A549 (cell line): ENCODE results near the gene JAM3. TPM values are rescaled to one million over a fixed set of nuclear protein-coding genes. Genes with fewer than 3 reads are reported as not detected.

Source experiments
- ATAC-seq, 2 experiments: fragments of 200-7000 bp in 1 of 2; fragments of >200 bp in 1 of 2; cut with Nextera tagmentation in 1 of 2; cut with Tn5 transposase in 1 of 2; 3 replicates each; pipeline versions ENCODE4 v1.8.0 to v1.9.1; 2018 to 2020; ENCODE audit warnings: mild to moderate bottlenecking in 1 of 2, moderate library complexity in 1 of 2
- CTCF ChIA-PET: fragments of 300-600 bp; sonication (Branson Sonifier 250); formaldehyde crosslinking; extraction: SDS; loops from one replicate; lab custom pipeline; 2021; ENCODE audit warnings: antibody characterized with exemption, inconsistent platforms; lab: Yijun Ruan, JAX
- POLR2A ChIA-PET: fragments of 350-600 bp; formaldehyde crosslinking; extraction: SDS; loops from one replicate; lab custom pipeline; 2021; ENCODE audit warnings: antibody characterized with exemption, inconsistent platforms; lab: Yijun Ruan, JAX
- DNase-seq, 2 experiments: peaks; one replicate each; pipeline versions ENCODE4 v3.0.0 to v3.0.0-alpha.2; 2011 to 2016; ENCODE audit warnings: low read depth in 1 of 2, low spot score in 1 of 2
- FAIRE-seq: peaks from 2 replicates; lab custom pipeline; 2011; peaks lifted over from hg19 to GRCh38; lab: Jason Lieb, UNC
- H3K27ac ChIP-seq, 2 experiments: fragments of >200 bp; sonication (Bioruptor Twin); formaldehyde crosslinking; 3 replicates each; pipeline ENCODE4 v1.5.1; 2016 to 2017
- H3K4me1 ChIP-seq: fragments of >200 bp; sonication (Bioruptor Twin); formaldehyde crosslinking; 3 replicates; pipeline ENCODE4 v1.6.1; 2016
- H3K4me2 ChIP-seq: fragments of >200 bp; sonication (Bioruptor Twin); formaldehyde crosslinking; 3 replicates; pipeline ENCODE4 v1.6.1; 2016
- H3K4me3 ChIP-seq: fragments of >200 bp; sonication (Bioruptor Twin); formaldehyde crosslinking; 3 replicates; pipeline ENCODE4 v1.5.1; 2016
- H3K9me3 ChIP-seq: fragments of >200 bp; sonication (Bioruptor Twin); formaldehyde crosslinking; 3 replicates; pipeline ENCODE4 v1.6.1; 2016
- BHLHE40 ChIP-seq: IDR thresholded peaks from 2 replicates; pipeline ENCODE4 v1.6.1; 2012; ENCODE audit warnings: low read depth, low read length, inconsistent platforms
- CBX2 ChIP-seq: fragments of 200-600 bp; sonication (generic); IDR thresholded peaks from 2 replicates; pipeline ENCODE4 v1.6.1; 2016; ENCODE audit warnings: low read depth, mild to moderate bottlenecking, borderline replicate concordance
- CHD4 ChIP-seq: fragments of 200-600 bp; sonication (generic); IDR thresholded peaks from 2 replicates; pipeline ENCODE4 v1.6.1; 2016; ENCODE audit warnings: antibody characterized with exemption, mild to moderate bottlenecking, borderline replicate concordance
- EHF ChIP-seq: fragments of 250-450 bp; sonication (Bioruptor Pico); IDR thresholded peaks from 2 replicates; pipeline ENCODE4 v1.5.0; 2020; ENCODE audit warnings: mild to moderate bottlenecking
- EHMT2 ChIP-seq: fragments of 200-600 bp; sonication (generic); IDR thresholded peaks from 2 replicates; pipeline ENCODE4 v1.6.1; 2016; ENCODE audit warnings: antibody characterized with exemption, low read depth, mild to moderate bottlenecking, moderate library complexity
- EP300 ChIP-seq, 2 experiments: fragments of >200 bp; sonication (Bioruptor Twin); formaldehyde crosslinking; IDR thresholded peaks; 2 replicates in 1 of 2; 3 replicates in 1 of 2; pipeline ENCODE4 v1.6.1; 2016 to 2017
- FOSB ChIP-seq: fragments of 250-450 bp; sonication (Bioruptor Pico); IDR thresholded peaks from 2 replicates; pipeline ENCODE4 v1.5.0; 2020; ENCODE audit warnings: mild to moderate bottlenecking, moderate library complexity
- HEYL ChIP-seq: fragments of 250-450 bp; sonication (Bioruptor Pico); IDR thresholded peaks from 2 replicates; pipeline ENCODE4 v1.8.0; 2021; ENCODE audit warnings: mild to moderate bottlenecking, moderate library complexity
- JUN ChIP-seq, 2 experiments: fragments of >200 bp; sonication (Bioruptor Twin); formaldehyde crosslinking; IDR thresholded peaks; 2 replicates in 1 of 2; 3 replicates in 1 of 2; pipeline ENCODE4 v1.6.1; 2016 to 2017
- JUNB ChIP-seq: fragments of >200 bp; sonication (Bioruptor Twin); formaldehyde crosslinking; IDR thresholded peaks from 2 replicates; pipeline ENCODE4 v1.6.1; 2016
- KDM1A ChIP-seq: fragments of 200-600 bp; sonication (generic); IDR thresholded peaks from 2 replicates; pipeline ENCODE4 v1.6.1; 2016; ENCODE audit warnings: low read depth, mild to moderate bottlenecking
- KDM5A ChIP-seq: fragments of 200-600 bp; sonication (generic); IDR thresholded peaks from 2 replicates; pipeline ENCODE4 v1.6.1; 2016; ENCODE audit warnings: antibody characterized with exemption, mild to moderate bottlenecking
- NFE2L2 ChIP-seq: fragments of 150-350 bp; conservative IDR thresholded peaks from 2 replicates; pipeline ENCODE4 v1.6.1; 2014; ENCODE audit warnings: low read length
- PHF8 ChIP-seq: fragments of 200-600 bp; sonication (generic); IDR thresholded peaks from 2 replicates; pipeline ENCODE4 v1.6.1; 2016; ENCODE audit warnings: low read depth, mild to moderate bottlenecking, antibody characterized with exemption, moderate library complexity, borderline replicate concordance
- RAD21 ChIP-seq, 2 experiments: fragments of >200 bp in 1 of 2; sonication (Bioruptor Twin) in 1 of 2; formaldehyde crosslinking in 1 of 2; IDR thresholded peaks in 1 of 2; conservative IDR thresholded peaks in 1 of 2; 2 replicates in 1 of 2; 3 replicates in 1 of 2; pipeline ENCODE4 v1.6.1; 2012 to 2018; ENCODE audit warnings: inconsistent platforms in 1 of 2
- RARB ChIP-seq: fragments of 250-450 bp; sonication (Bioruptor Pico); IDR thresholded peaks from 2 replicates; pipeline ENCODE4 v1.8.0; 2021; ENCODE audit warnings: mild to moderate bottlenecking, moderate library complexity
- RCOR1 ChIP-seq: fragments of 150-350 bp; IDR thresholded peaks from 2 replicates; pipeline ENCODE4 v1.6.1; 2014; ENCODE audit warnings: antibody characterized with exemption, low read length, low read depth
- WGBS: methylation state at CpG from one replicate; pipeline ENCODE4 v1.1.6; 2017; ENCODE audit errors: missing lambda C conversion rate; 5-methylcytosine and 5-hydroxymethylcytosine counted together
- polyA plus RNA-seq, 4 experiments: library from polyadenylated mRNA; depleted of rRNA in 3 of 4; stranded (reverse); fragments of >200 nt; fragmentation: RNase III in 1 of 4; extraction: RNeasy Plus Mini Kit Qiagen cat#74134 plus additional on column Dnase treatment in 1 of 4; gene quantifications; 2 replicates in 3 of 4; 3 replicates in 1 of 4; pipeline ENCODE4 v1.2.3, GENCODE V29; 2011 to 2017
- TF ChIP-seq, protein P1 (sequence below): IDR thresholded peaks from 2 replicates; pipeline ENCODE4 v1.6.1; 2012; ENCODE audit warnings: low read depth, borderline replicate concordance
- TF ChIP-seq, protein P2 (sequence below): fragments of 450-650 bp; IDR thresholded peaks from 2 replicates; pipeline ENCODE4 v1.6.1; 2014; ENCODE audit warnings: antibody characterized with exemption
- TF ChIP-seq, protein P3 (sequence below): fragments of 150-350 bp; IDR thresholded peaks from 2 replicates; pipeline ENCODE4 v1.6.1; 2014; ENCODE audit warnings: low read depth, mild to moderate bottlenecking, low read length
- TF ChIP-seq, protein P4 (sequence below): IDR thresholded peaks from 2 replicates; pipeline ENCODE4 v1.6.1; 2012

Gene JAM3
- polyA plus RNA-seq, 2 of the 4 experiments (the other 2 are of a cell fraction): 4.0 to 5.2 TPM

DNA sequence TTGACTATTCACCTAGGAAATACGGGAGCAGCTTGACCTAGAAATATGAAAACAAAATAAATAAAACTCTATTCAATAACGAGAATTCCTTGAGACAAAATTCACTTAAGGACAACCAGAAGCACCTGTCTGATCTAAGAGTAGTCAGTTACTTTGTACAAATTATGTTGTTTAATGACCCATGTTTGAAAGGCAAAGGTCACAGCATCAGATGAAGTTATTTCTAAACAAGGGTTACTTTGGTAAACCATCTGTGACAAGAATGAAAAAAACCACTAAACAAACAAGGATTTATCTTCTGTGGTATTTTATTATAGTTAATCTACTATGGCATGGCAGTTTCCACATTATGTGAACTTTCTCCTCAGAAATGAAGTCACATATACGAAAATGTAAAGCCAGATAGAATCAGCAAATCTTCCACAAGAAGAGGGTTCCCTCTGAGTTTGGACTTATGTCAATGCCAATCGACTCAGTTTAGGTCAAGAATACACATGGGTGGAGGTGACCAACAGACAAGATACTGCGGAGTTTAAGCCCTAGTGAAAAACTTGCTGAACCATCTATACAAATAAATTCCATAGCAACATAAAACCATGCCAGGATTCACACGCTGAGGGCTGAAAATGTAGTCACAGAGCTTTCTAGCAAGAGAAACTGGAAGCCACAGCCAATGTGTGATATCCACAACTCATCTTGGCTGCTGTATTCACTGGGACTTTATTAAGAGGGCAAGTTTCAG is 101.5 kb downstream of the JAM3 start:
- Histone ChIP-seq H3K9me3 (peaks cover 25% of the 10 kb centered on the region; the same call in 2 of the 3 replicates), H3K27ac (no peak overlapping the region), H3K4me3 (no peak overlapping the region), H3K4me1 (no peaks in the 10 kb centered on the region)
- POLR2A ChIA-PET: no interaction called here
- FAIRE-seq: no peak
- ATAC-seq: no peak
- 87% methylated on average over 6 of the region's 6 CpGs for WGBS
- TF ChIP-seq BHLHE40 (no peak), HEYL (CRISPR knock-in tag) (no peak), CBX2 (no peak), RARB (CRISPR knock-in tag) (no peak), EHF (CRISPR knock-in tag) (no peak), JUNB (no peak), KDM1A (no peak), JUN (IDR thresholded peaks at IDR 0.05) (no peak), CHD4 (no peak), FOSB (CRISPR knock-in tag) (no peak), EHMT2 (no peak), EP300 (IDR thresholded peaks at IDR 0.05) (no peak)
- TF ChIP-seq, protein P1, sequence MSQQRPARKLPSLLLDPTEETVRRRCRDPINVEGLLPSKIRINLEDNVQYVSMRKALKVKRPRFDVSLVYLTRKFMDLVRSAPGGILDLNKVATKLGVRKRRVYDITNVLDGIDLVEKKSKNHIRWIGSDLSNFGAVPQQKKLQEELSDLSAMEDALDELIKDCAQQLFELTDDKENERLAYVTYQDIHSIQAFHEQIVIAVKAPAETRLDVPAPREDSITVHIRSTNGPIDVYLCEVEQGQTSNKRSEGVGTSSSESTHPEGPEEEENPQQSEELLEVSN: no peak
- TF ChIP-seq, protein P2, sequence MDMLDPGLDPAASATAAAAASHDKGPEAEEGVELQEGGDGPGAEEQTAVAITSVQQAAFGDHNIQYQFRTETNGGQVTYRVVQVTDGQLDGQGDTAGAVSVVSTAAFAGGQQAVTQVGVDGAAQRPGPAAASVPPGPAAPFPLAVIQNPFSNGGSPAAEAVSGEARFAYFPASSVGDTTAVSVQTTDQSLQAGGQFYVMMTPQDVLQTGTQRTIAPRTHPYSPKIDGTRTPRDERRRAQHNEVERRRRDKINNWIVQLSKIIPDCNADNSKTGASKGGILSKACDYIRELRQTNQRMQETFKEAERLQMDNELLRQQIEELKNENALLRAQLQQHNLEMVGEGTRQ: no peak
- TF ChIP-seq, protein P3, sequence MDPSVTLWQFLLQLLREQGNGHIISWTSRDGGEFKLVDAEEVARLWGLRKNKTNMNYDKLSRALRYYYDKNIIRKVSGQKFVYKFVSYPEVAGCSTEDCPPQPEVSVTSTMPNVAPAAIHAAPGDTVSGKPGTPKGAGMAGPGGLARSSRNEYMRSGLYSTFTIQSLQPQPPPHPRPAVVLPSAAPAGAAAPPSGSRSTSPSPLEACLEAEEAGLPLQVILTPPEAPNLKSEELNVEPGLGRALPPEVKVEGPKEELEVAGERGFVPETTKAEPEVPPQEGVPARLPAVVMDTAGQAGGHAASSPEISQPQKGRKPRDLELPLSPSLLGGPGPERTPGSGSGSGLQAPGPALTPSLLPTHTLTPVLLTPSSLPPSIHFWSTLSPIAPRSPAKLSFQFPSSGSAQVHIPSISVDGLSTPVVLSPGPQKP: no peak
- TF ChIP-seq, all 56 proteins: peak for 0
- no peak overlapping the region for H3K4me2 ChIP-seq
- CTCF ChIA-PET: interaction anchor here (0.9 kb wide), 1 partner anchor 54 kb away, joined by 3 read pairs; the partner anchor contains the start of gene NCAPD3
- DNase-seq: no peak

DNA sequence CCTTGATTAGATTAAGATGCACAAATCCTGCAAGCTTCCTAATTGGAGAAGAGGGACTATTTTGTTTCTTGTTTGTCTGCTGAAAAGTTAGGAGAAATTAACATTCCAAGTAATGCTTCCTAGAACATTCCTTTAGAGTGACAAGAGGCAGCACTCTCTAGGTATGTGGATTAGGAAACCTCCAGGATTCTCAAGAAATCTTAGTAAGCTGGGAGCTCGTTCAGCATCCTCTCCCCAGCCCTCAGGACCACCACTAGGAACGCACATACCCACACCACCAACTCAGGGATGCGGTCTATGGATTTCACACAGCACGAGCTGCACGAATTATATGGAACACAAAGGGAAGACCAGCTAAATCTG is 102.0 kb downstream of the JAM3 start:
- TF ChIP-seq, protein P3: no peak
- TF ChIP-seq RCOR1 (no peak), CBX2 (no peak), PHF8 (no peak), NFE2L2 (no peak), KDM5A (no peak), EHF (CRISPR knock-in tag) (no peak), FOSB (CRISPR knock-in tag) (no peak), RAD21 (conservative IDR thresholded peaks at IDR 0.05 in 1 of 2, IDR thresholded peaks at IDR 0.05 in 1 of 2) (no peak)
- TF ChIP-seq, protein P4, sequence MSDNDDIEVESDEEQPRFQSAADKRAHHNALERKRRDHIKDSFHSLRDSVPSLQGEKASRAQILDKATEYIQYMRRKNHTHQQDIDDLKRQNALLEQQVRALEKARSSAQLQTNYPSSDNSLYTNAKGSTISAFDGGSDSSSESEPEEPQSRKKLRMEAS: no peak
- POLR2A ChIA-PET: no interaction called here

More for the DNA sequence above, 102.0 kb downstream of the JAM3 start:
- no peak for ATAC-seq
- Histone ChIP-seq H3K27ac (no peak overlapping the region), H3K4me1 (no peaks in the 10 kb centered on the region), H3K4me2 (no peak overlapping the region), H3K9me3 (peaks cover 20% of the 10 kb centered on the region; the same call in 2 of the 3 replicates), H3K4me3 (no peak overlapping the region)
- WGBS: 93% methylated on average over 5 of the region's 5 CpGs
- CTCF ChIA-PET: interaction anchor here (0.9 kb wide), 1 partner anchor 53 kb away, joined by 3 read pairs; the partner anchor contains the start of gene NCAPD3
- DNase-seq: no peak
- no peak for FAIRE-seq
